ENCODE measurements around the gene CYP39A1.

The CYP39A1 gene, protein sequence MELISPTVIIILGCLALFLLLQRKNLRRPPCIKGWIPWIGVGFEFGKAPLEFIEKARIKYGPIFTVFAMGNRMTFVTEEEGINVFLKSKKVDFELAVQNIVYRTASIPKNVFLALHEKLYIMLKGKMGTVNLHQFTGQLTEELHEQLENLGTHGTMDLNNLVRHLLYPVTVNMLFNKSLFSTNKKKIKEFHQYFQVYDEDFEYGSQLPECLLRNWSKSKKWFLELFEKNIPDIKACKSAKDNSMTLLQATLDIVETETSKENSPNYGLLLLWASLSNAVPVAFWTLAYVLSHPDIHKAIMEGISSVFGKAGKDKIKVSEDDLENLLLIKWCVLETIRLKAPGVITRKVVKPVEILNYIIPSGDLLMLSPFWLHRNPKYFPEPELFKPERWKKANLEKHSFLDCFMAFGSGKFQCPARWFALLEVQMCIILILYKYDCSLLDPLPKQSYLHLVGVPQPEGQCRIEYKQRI

DNA sequence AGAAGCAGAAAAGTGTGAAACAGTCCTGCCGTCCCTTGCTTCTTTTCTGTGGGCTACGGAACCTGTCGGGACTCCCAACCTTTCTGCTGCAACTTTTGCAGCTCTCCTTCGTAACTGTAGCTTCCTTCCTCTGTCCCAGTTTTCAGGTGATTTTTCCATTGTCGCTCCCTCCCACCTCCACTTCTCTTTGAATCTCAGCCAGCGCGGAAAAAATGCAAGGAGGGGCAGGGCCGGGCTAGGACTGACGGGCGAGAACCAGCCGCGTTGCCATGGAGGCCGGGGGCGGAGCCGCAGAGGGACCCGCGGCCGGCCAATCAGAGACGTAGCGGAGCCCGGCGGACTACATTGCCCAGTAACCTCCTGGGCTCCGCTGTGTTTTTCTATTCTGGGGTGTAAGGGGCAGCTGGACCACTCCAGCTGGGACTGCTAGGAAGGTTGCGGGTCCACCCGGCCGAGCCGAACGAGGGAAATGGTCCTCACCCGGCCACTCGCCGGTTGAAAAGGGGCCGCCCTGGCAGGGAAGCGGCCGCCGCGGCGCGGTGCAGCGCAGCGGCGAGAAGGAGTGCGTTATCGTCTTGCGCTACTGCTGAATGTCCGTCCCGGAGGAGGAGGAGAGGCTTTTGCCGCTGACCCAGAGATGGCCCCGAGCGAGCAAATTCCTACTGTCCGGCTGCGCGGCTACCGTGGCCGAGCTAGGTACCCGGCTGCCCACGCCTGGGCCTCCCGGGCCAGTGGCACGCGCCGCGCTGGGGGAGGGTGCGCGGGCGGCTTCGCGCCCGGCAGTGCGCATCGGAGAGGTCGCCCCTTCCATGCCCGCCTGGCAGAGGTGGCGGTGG, at the start of gene CYP39A1, which contains the start of gene SLC25A27:
Gene CYP39A1 (minus strand): TSS at position 216 of the 836 bp plus-strand sequence. CDS start 236 bp downstream, outside the sequence.
Gene SLC25A27 (plus strand): TSS at position 373 of the 836 bp plus-strand sequence. CDS start 218 bp downstream, at position 591.
- DNase-seq, result no peak

DNA sequence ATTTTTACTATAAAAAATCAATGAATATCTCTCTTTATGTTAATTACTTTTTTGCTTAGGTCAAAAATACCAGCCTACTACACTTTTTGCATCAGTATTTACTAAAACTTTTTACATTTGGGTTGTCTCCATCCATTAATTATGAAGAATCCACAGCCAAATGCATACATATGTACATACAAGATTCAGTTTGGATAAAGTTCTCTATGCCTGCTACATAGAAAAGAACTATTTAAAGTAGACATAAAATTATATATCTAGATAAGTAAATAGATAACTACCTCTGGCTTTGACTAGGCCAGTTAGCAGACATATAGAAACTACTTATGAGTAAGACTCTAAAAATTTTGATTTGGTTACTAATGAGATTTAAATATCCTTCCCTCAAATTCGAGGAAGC, 47.4 kb upstream of the CYP39A1 start:
- DNase-seq, result no peak

GRCh38 chr6:46690911-46691451, 38.4 kb upstream of the CYP39A1 start:
- DNase-seq, result no peak

DNA sequence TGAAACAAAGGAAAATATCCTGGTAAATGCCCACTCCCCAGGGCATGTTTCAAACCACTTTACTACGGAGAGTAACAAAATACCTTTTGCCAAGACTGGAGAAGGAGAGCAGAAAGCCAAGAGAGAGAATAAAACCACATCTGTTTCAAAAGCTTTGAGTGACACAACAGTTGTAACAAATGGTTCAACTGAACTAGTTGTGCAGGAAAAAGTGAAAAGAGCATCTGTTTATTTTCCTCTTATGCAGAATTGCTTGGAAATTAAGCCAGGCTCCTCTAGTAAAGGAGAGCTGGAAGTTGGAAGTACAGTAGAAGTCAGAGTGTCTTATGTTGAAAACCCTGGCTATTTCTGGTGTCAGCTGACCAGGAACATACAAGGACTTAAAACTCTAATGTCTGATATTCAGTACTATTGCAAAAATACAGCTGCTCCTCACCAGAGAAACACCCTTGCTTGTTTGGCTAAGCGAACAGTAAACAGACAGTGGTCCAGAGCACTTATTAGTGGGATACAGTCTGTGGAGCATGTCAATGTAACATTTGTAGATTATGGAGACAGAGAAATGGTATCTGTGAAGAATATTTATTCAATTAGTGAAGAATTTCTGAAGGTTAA, 37.6 kb upstream of the CYP39A1 start:
- DNase-seq, result no peak

DNA sequence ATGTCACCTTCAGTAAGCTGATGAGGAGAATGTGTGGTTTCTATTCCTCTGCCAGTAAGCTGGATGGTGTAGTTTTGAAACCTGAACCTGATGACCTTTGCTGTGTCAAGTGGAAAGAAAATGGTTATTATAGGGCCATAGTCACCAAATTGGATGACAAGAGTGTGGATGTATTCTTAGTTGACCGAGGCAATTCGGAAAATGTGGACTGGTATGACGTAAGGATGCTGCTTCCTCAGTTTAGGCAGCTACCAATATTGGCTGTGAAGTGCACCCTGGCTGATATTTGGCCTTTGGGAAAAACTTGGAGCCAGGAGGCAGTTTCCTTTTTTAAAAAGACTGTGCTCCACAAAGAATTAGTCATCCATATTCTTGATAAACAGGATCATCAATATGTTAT, 37.0 kb upstream of the CYP39A1 start:
- DNase-seq, result no peak

DNA sequence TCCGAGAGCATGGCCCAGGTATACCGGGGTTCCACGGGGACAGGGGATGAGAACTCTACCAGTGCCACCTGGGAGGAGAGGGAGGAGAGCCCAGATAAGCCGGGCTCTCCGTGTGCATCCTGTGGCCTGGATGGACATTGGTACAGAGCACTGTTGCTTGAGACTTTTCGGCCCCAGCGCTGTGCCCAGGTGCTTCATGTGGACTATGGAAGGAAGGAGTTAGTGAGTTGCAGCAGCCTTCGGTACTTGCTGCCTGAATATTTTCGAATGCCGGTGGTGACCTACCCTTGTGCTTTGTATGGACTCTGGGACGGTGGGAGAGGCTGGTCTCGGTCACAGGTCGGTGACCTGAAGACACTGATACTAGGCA, 36.3 kb upstream of the CYP39A1 start:
- DNase-seq, result no peak

DNA sequence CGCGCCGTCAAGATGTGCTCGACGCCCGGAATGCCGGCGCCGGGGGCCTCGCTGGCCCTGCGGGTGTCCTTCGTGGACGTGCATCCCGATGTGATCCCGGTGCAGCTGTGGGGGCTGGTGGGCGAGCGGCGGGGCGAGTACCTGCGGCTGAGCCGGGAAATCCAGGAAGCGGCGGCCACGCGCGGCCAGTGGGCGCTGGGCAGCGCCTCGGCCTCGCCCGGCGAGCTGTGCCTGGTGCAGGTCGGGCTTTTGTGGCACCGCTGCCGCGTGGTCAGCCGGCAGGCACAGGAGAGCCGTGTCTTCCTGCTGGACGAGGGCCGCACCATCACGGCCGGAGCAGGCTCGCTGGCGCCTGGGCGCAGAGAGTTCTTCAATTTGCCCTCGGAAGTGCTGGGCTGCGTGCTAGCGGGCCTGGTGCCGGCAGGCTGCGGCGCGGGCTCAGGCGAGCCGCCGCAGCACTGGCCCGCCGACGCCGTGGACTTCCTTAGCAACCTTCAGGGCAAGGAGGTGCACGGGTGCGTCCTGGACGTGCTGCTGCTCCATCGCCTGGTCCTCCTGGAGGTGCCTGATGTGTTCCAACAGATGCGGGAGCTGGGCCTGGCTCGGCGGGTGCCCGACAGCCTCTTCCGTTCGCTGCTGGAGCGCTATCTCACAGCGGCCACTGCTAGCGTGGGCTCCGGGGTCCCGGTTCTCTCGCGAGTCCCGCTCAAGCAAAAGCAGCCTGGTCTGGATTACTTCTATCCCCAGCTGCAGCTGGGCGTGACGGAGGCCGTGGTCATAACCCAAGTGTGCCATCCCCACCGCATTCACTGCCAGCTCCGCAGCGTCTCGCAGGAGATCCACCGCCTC, 35.7 kb upstream of the CYP39A1 start:
- DNase-seq, result no peak

GRCh38 chr6:46687619-46688097, 35.0 kb upstream of the CYP39A1 start, which contains the start of gene TDRD6:
Gene TDRD6 (plus strand): TSS chr6:46687885. CDS start chr6:46688129, 244 bp downstream.
- no peak for DNase-seq

DNA sequence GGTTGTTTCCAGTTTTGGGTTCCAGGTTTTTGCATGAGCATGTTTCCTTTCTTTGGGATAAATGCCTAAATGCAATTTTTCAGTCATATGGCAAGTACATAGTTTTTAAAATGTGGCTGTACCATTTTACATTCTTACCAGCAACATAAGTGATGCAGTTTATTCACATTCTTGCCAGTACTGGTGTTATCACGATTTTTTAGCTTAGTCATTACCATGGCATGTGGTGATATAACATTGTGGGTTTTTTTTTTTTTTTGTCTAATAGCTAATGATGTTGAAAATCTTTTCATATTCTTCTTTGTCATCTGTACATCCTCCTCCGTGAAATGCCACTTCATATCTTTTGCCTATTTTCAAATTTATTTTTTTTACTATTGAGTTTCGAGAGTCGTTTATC, 32.2 kb upstream of the CYP39A1 start:
- DNase-seq, result no peak

DNA sequence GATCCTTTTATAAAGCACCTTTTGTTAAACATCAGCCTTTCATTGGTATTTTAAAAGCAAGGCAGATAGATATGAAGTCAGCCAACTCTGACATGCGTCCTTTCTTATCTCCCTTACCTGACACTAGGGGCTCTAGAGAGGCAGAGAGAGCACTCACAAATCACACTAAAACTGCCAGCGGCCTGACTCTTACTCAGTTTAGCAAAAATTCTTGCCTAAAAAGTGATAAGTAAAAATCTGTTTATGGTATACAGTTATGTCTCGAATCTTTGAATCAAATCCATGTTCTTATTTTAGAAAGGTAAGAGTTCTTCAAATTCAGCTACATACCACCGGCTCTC, 24.7 kb upstream of the CYP39A1 start:
- no peak for DNase-seq

- no peak for DNase-seq
These were observed 24.1 kb upstream of the CYP39A1 start for GRCh38 chr6:46676604-46677313.

DNA sequence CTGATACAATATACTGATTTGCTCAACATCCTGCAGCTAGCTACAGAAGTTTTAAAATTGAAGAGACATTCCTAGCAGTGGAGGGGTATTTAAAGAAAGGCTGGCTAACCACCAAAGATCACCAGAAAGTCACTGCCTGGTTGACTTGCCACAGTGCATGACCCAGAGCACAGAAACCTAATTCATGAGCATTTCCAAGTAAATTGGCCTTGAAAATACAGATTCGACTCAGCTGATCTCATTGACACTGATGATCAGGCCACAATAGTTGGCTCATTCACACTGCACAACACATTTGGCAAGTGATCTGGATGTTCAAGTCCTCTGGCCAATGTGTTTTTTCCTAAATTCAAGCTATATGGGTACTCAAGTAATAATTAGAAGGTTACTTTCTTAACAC, 21.8 kb upstream of the CYP39A1 start:
- no peak for DNase-seq

- DNase-seq, result no peak
These were observed 14.8 kb upstream of the CYP39A1 start for GRCh38 chr6:46667377-46667776.

- DNase-seq, result no peak
These were observed 8.9 kb upstream of the CYP39A1 start for GRCh38 chr6:46661483-46661882.

DNA sequence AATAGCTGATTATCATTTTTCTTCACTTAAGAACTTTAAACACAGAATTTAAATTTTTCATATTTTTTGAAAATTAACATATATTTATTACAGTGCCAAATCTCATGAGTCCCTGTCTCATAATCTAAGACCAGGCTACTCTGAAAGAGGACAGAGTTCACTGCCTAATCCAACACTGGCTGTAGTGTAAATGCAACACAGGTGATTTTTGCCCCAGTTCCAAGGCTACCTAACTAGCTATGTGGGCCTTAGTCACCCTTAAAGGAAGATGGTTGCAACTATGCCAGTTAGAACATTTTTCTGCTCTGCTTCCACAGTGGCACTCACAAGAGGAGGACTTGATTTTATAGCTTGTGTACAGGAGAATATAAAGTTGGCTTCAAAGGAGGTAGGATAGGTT, 5.0 kb upstream of the CYP39A1 start:
- no peak for DNase-seq

DNA sequence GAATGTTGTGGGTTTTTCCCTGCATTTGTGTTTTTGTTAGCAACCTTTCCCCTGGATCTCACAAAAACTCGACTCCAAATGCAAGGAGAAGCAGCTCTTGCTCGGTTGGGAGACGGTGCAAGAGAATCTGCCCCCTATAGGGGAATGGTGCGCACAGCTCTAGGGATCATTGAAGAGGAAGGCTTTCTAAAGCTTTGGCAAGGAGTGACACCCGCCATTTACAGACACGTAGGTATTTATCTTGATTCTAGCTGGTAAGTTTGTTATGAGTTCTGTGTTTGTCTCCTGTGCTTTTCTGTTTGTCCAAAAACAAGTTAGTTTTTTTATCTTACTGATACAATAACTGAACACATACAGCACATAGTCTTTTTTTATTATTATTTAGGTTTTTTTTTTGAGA, 3.2 kb upstream of the CYP39A1 start:
- DNase-seq, result no peak

DNA sequence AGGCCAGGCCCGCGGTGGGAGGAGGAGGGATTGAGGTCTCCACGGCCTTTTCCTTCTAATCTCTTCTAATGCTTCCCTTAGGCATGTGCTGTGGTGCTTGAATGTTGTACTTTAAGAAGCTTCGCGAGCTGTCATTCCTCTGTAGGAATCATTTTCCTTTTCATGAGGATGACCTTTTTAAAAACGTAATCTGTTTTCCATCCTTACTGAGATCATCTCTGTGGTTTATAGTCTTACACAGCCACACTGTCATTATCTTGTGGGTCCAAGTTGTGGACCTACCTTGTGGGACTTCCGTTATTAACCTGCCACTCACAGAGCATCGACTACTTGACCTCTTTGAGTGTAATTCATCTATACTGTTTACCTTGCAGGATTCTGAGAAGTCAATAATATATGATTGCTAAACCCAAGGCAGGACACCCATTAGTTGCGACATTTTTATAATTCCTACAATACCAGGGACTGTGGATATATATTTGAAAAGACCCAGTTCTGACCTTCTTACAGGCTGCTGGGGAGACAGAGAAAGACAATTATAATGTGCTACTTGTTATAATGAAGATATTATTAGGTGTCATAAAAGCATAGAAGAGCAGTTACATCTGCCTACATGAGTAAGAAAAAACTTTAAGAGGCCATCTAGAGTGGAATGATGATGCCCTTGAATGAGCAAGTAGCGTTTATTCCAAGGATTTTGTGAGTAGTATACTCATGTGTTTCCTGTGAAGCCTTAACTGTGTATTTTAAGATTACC, 999 bp upstream of the CYP39A1 start:
- DNase-seq, result no peak

- no peak for DNase-seq
These were observed 401 bp downstream of the CYP39A1 start for GRCh38 chr6:46652232-46652602.

DNA sequence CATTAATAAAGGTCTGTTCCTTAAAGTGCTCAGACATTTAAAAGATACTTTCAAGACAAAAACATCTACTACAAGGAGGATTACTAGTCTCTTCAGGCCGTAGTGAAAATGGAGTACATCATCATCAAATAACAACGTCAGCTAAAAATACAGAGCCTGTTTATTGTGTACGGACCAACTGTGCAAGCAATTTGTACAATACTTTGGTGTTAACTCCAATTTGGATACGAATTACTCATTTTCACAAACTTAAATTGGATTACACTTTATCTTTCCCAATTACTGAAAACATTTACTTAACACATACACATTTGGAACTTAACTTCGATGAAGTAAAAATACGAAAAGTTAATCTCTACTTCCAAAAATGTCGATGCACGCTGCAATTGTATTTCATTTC, 802 bp downstream of the CYP39A1 start:
- DNase-seq, result no peak

- no peak for DNase-seq
These were observed 1.6 kb downstream of the CYP39A1 start for GRCh38 chr6:46651006-46651405.

All from SIG-M5 (cell line).